ENCODE measurements around the gene MGLL.
"Not testable (repeated sequence)": the region's sequence is repeated elsewhere in the genome, so short reads cannot be mapped to it uniquely, and the experiment has no call there.

Gene MGLL

GRCh38 chr3:127706312-127706711 is 116.0 kb downstream of the MGLL start:
- H3K9me3 ChIP-seq (ENCODE audit: insufficient read depth, low read length, severe bottlenecking): no peaks in the 10 kb centered on the region
- DNase-seq (no peak), ATAC-seq (ENCODE audit: insufficient read depth, low read depth) (no peak)
- no peak overlapping the region for H3K9ac ChIP-seq (ENCODE audit: low read depth, low read length)
- H3K27me3 ChIP-seq (ENCODE audit: insufficient read depth, low read length, poor library complexity): no peaks in the 10 kb centered on the region
- TF ChIP-seq EZH2 (IDR thresholded peaks at IDR 0.05; ENCODE audit: borderline replicate concordance, low read depth, low read length, severe bottlenecking) (no peak), CTCF (IDR thresholded peaks at IDR 0.05; ENCODE audit: borderline replicate concordance, extremely low read depth, low read length, poor library complexity, severe bottlenecking) (no peak)
- no peaks in the 10 kb centered on the region for H4K20me1 ChIP-seq (ENCODE audit: insufficient read depth, low read length)
- H2AFZ ChIP-seq (ENCODE audit: low read depth, low read length): no peak overlapping the region
- no peaks in the 10 kb centered on the region for H3K36me3 ChIP-seq (ENCODE audit: insufficient read depth, low read length)
- H3K4me3 ChIP-seq (ENCODE audit: low read depth in 1 of 2, low read length in 2 of 2): no peak overlapping the region
- H3K27ac ChIP-seq (ENCODE audit: low read length): no peak overlapping the region
- H3K79me2 ChIP-seq (ENCODE audit: insufficient read depth, low read length): no peaks in the 10 kb centered on the region
- H3K4me2 ChIP-seq (ENCODE audit: insufficient read depth, low read length): no peak overlapping the region
- no peaks in the 10 kb centered on the region for H3K4me1 ChIP-seq (ENCODE audit: insufficient read depth, low read length)

- H3K79me2 ChIP-seq (ENCODE audit: insufficient read depth, low read length); H3K27me3 ChIP-seq (ENCODE audit: insufficient read depth, low read length, poor library complexity); H4K20me1 ChIP-seq (ENCODE audit: insufficient read depth, low read length); H3K9ac ChIP-seq (ENCODE audit: low read depth, low read length); H3K36me3 ChIP-seq (ENCODE audit: insufficient read depth, low read length); H3K4me2 ChIP-seq (ENCODE audit: insufficient read depth, low read length); H3K4me1 ChIP-seq (ENCODE audit: insufficient read depth, low read length); H3K4me3 ChIP-seq (ENCODE audit: low read depth in 1 of 2, low read length in 2 of 2); ATAC-seq (ENCODE audit: insufficient read depth, low read depth); H3K27ac ChIP-seq (ENCODE audit: low read length); DNase-seq; H3K9me3 ChIP-seq (ENCODE audit: insufficient read depth, low read length, severe bottlenecking); H2AFZ ChIP-seq (ENCODE audit: low read depth, low read length): not testable (repeated sequence)
These were observed 117.5 kb downstream of the MGLL start for GRCh38 chr3:127704840-127705239.

GRCh38 chr3:127702151-127702578 is 120.2 kb downstream of the MGLL start:
- Histone ChIP-seq H4K20me1 (ENCODE audit: insufficient read depth, low read length) (no peaks in the 10 kb centered on the region), H3K27me3 (ENCODE audit: insufficient read depth, low read length, poor library complexity) (no peaks in the 10 kb centered on the region), H3K27ac (ENCODE audit: low read length) (no peak overlapping the region), H3K9me3 (ENCODE audit: insufficient read depth, low read length, severe bottlenecking) (no peaks in the 10 kb centered on the region), H3K79me2 (ENCODE audit: insufficient read depth, low read length) (no peaks in the 10 kb centered on the region), H2AFZ (ENCODE audit: low read depth, low read length) (no peak overlapping the region), H3K9ac (ENCODE audit: low read depth, low read length) (no peak overlapping the region), H3K4me3 (ENCODE audit: low read depth in 1 of 2, low read length in 2 of 2) (no peak overlapping the region), H3K4me2 (ENCODE audit: insufficient read depth, low read length) (no peak overlapping the region), H3K36me3 (ENCODE audit: insufficient read depth, low read length) (no peaks in the 10 kb centered on the region), H3K4me1 (ENCODE audit: insufficient read depth, low read length) (no peaks in the 10 kb centered on the region)
- ATAC-seq (ENCODE audit: insufficient read depth, low read depth) (no peak), DNase-seq (no peak)
- TF ChIP-seq CTCF (IDR thresholded peaks at IDR 0.05; ENCODE audit: borderline replicate concordance, extremely low read depth, low read length, poor library complexity, severe bottlenecking) (no peak), EZH2 (IDR thresholded peaks at IDR 0.05; ENCODE audit: borderline replicate concordance, low read depth, low read length, severe bottlenecking) (no peak)

- ATAC-seq (ENCODE audit: insufficient read depth, low read depth): no peak
These were observed 120.9 kb downstream of the MGLL start for GRCh38 chr3:127701280-127701911.

More at GRCh38 chr3:127701280-127701911, 120.9 kb downstream of the MGLL start:
- no peak overlapping the region for H3K9ac ChIP-seq (ENCODE audit: low read depth, low read length)
- H3K27me3 ChIP-seq (ENCODE audit: insufficient read depth, low read length, poor library complexity): no peaks in the 10 kb centered on the region
- H2AFZ ChIP-seq (ENCODE audit: low read depth, low read length): no peak overlapping the region
- H3K4me1 ChIP-seq (ENCODE audit: insufficient read depth, low read length): no peaks in the 10 kb centered on the region
- H4K20me1 ChIP-seq (ENCODE audit: insufficient read depth, low read length): no peaks in the 10 kb centered on the region
- TF ChIP-seq EZH2 (IDR thresholded peaks at IDR 0.05; ENCODE audit: borderline replicate concordance, low read depth, low read length, severe bottlenecking) (no peak), CTCF (IDR thresholded peaks at IDR 0.05; ENCODE audit: borderline replicate concordance, extremely low read depth, low read length, poor library complexity, severe bottlenecking) (no peak)
- H3K27ac ChIP-seq (ENCODE audit: low read length): no peak overlapping the region
- H3K4me3 ChIP-seq (ENCODE audit: low read depth in 1 of 2, low read length in 2 of 2): no peak overlapping the region
- H3K79me2 ChIP-seq (ENCODE audit: insufficient read depth, low read length): no peaks in the 10 kb centered on the region
- no peaks in the 10 kb centered on the region for H3K9me3 ChIP-seq (ENCODE audit: insufficient read depth, low read length, severe bottlenecking)
- H3K4me2 ChIP-seq (ENCODE audit: insufficient read depth, low read length): no peak overlapping the region
- no peaks in the 10 kb centered on the region for H3K36me3 ChIP-seq (ENCODE audit: insufficient read depth, low read length)
- no peak for DNase-seq
